GM19468 (cell line): ENCODE measurements around the gene INAVA.
"Not testable (repeated sequence)": the region's sequence is repeated elsewhere in the genome, so short reads cannot be mapped to it uniquely, and the experiment has no call there.

Source experiments
- ATAC-seq: cut with Tn5 transposase; IDR thresholded peaks from one replicate; pipeline ENCODE4 v1.9.1; 2021; ENCODE audit warnings: mild to moderate bottlenecking, moderate library complexity, moderate number of reproducible peaks; ENCODE audit not compliant: unreplicated experiment; ENCODE audit errors: extremely low read depth

Gene INAVA

GRCh38 chr1:200896531-200897196 is 2.0 kb downstream of the INAVA start:
- no peak for ATAC-seq

- no peak for ATAC-seq
Observed at GRCh38 chr1:200897259-200897658, 2.6 kb downstream of the INAVA start.

GRCh38 chr1:200899015-200899386 is 4.3 kb downstream of the INAVA start:
- no peak for ATAC-seq

- ATAC-seq: no peak
Observed at GRCh38 chr1:200899451-200899915, 4.8 kb downstream of the INAVA start.

GRCh38 chr1:200899954-200900867 is 5.5 kb downstream of the INAVA start:
- no peak for ATAC-seq

GRCh38 chr1:200900877-200901276 is 6.2 kb downstream of the INAVA start:
- ATAC-seq: no peak

- ATAC-seq: no peak
Observed at GRCh38 chr1:200901350-200901749, 6.7 kb downstream of the INAVA start.

- ATAC-seq: no peak
Observed at GRCh38 chr1:200901796-200902444, 7.2 kb downstream of the INAVA start.

GRCh38 chr1:200903793-200904192 is 9.1 kb downstream of the INAVA start:
- ATAC-seq: no peak

- no peak for ATAC-seq
Observed at GRCh38 chr1:200904772-200905171, 10.1 kb downstream of the INAVA start.

GRCh38 chr1:200905411-200906052 is 10.8 kb downstream of the INAVA start:
- ATAC-seq: no peak

GRCh38 chr1:200906491-200906890 is 11.8 kb downstream of the INAVA start:
- ATAC-seq: no peak

- ATAC-seq: no peak
Observed at GRCh38 chr1:200907611-200908097, 13.0 kb downstream of the INAVA start.

GRCh38 chr1:200908191-200908868 is 13.6 kb downstream of the INAVA start:
- no peak for ATAC-seq

- no peak for ATAC-seq
Observed at GRCh38 chr1:200909071-200909470, 14.4 kb downstream of the INAVA start.

GRCh38 chr1:200909757-200910239 is 15.1 kb downstream of the INAVA start:
- ATAC-seq: no peak

- ATAC-seq: no peak
Observed at GRCh38 chr1:200911361-200911760, 16.7 kb downstream of the INAVA start.

GRCh38 chr1:200911936-200912335 is 17.2 kb downstream of the INAVA start:
- not testable (repeated sequence) for ATAC-seq

- ATAC-seq: no peak
Observed at GRCh38 chr1:200912737-200913407, 18.2 kb downstream of the INAVA start.
